IPS-18c (cell line): ENCODE data around the gene VPS52.
"Not testable (repeated sequence)": the region's sequence is repeated elsewhere in the genome, so short reads cannot be mapped to it uniquely, and the experiment has no call there.

ENCODE experiments used
- H3K4me3 ChIP-seq: 2 replicates; pipeline ENCODE4 v1.7.0; 2013; ENCODE audit warnings: low read depth, mild to moderate bottlenecking, low read length, moderate library complexity; ENCODE audit not compliant: insufficient read depth
- H3K9me3 ChIP-seq: one replicate; pipeline ENCODE4 v1.6.1; 2013; ENCODE audit warnings: mild to moderate bottlenecking, low read length, moderate library complexity; ENCODE audit not compliant: control insufficient read depth, insufficient read depth

The VPS52 gene

DNA sequence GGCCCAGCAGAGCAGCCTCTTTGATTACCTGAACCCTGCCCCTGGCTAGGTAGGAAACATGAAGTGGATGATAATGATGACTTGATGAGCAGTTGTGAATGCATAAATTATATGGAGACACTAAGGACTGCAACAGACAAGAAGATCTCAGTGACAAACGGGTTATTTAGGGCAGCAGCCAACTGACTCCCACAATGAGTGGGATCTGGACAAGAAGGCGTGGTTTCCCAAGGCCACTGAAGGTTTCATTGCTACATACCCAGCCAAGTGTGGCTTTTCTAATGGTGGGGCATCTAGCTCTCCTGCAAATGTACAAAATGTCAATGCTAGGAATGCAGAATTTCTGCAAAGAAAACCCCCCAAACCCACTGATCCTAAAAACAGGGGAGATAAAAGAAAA lies 33.9 kb downstream of the VPS52 start:
- Histone ChIP-seq H3K4me3 (no peak overlapping the region), H3K9me3 (no peaks in the 10 kb centered on the region)

DNA sequence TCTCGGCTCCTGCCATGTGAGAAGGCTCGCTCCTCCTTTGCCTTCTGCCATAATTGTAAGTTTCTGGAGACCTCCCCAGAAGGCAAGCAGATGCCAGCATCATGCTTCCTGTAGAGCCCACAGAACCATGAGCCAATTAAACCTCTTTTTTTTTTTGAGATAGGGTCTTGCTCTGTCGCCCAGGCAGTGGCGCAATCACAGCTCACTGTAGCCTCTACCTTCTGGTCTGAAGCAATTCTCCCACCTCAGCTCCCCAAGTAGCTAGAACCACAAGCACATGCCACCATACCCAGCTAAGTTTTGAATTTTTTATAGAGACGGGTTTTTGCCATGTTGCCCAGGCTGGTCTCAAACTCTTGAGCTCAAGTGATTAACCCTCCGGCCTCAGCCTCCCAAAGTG lies 34.8 kb downstream of the VPS52 start:
- Histone ChIP-seq H3K9me3 (no peaks in the 10 kb centered on the region), H3K4me3 (no peak overlapping the region)

DNA sequence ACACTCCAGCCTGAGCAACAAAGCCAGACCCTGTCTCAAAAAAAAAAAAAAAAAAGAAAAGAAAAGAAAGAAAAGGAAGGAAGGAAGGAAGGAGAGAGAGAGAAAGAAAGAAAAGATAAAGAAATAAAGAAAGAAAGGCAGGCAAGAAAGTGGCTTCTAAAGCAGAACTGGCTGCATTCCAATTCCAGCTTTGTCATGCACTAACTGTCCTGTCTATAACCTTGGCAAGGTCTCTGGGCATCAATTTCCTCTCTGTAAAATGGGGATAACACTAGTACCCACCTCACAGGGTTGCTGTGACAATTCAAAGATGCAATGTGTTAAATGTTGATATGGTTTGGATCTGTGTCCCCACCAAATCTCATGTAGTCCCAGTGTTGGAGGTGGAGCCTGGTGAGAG lies 35.3 kb downstream of the VPS52 start:
- Histone ChIP-seq H3K4me3 (no peak overlapping the region), H3K9me3 (no peaks in the 10 kb centered on the region)

DNA sequence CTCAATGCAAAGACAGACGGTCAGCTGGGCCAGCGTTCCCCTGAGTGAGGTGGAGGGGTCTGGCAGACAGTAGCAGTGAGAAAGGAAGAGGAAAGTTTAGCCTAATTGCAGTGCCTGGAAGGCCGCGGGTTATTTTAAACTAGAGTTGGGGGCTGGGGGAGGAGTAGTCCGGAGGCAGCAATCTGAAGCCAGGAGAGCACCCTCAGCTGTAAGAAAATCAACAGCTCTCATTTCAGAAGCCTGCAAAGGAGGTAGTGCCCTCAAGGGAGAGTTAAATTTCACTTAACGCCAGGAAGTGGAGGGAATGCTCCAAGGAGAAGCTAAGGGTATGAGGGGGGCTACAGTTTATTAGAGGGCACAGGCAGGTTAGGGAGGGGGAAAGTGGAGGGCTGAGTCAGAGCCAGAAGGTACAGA lies 36.4 kb downstream of the VPS52 start:
- no peak overlapping the region for H3K4me3 ChIP-seq
- no peaks in the 10 kb centered on the region for H3K9me3 ChIP-seq

DNA sequence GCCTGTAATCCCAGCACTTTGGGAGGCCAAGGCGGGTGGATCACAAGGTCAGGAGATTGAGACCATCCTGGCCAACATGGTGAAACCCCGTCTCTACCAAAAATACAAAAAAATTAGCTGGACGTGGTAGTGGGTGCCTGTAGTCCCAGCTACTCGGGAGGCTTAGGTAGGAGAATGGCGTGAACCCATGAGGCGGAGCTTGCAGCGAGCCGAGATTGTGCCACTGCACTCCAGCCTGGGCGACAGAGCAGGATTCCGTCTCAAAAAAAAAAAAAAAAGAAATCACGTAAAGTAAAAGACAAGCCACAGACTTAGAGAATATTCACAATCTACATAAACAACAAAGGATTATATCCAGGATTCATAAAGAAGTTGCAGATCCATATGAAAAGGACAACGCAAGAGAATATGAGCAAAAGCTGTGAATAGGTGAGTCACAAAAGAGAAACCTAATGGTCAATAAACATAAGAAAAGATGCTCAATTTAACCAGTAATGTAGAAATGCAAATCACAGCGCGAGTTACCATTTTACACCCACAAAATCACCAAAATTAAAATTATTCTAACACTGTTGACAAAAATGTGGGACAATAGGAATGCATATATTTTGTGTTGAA lies 45.1 kb downstream of the VPS52 start:
- H3K9me3 ChIP-seq, H3K4me3 ChIP-seq: not testable (repeated sequence)

DNA sequence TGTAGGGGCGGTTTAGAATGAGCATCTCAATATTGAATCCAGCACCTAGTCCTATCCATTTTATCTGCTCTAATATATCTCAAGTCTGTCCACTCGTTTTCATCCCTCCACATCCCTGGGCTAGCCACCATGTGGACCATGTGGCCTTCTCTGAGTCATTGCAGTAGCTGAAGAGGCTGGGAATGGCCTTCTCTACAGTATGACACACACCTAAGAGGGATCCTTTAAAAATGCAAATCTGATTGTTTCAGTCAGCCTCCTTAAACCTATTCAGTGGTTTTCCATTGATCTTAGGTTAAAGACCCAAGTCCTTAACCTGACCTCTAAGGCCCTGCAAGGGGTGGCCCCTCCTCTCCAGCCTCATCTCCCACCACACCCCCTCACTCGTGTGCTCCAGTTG lies 54.0 kb downstream of the VPS52 start:
- Histone ChIP-seq H3K9me3 (peaks cover 4% of the 10 kb centered on the region), H3K4me3 (no peak overlapping the region)

DNA sequence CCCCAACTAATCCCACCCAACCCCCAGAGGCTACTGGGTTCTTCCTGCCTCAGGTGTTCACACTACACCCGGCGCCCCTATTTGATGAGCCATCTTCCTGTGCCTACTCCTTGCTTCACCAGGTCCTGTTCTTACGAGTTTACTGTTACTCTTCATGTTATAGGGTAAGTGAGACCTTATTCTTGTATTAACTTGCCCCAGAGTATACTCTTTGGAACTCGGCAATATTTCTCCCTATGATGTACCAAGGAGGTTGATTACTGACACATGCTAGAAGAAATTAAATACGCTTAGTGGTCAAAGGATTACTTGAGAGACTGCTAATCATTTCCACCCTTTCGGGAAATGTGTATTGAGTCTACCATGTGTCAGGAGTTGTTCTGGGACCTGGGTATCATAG lies 54.4 kb downstream of the VPS52 start:
- H3K9me3 ChIP-seq: peaks cover 4% of the 10 kb centered on the region
- no peak overlapping the region for H3K4me3 ChIP-seq

DNA sequence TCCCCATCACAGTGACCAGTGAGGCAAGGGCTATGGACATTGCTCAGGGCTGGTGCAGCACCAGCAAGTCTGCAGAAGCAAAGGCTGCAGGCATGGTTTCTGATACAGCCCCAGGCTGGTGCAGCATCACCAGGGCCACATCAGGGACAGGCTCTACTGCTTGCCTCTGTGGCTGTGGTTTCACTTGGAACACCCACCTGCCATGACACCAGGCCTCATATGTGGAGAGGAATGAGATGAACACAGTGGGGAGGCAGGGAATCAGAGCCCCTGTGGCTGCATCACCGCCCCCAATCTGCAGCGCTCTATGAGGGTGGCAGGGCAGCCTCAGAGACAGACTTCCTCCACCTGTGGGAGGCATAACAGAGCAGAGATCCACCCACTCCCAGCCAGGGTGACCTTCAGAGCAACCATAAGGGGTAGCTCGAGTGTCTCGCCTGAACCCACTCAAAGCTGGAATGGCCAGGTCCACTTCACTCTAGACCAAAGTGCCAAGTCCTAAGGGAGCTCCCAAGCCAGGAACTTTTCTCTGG lies 55.5 kb downstream of the VPS52 start:
- no peak overlapping the region for H3K4me3 ChIP-seq
- peaks cover 4% of the 10 kb centered on the region for H3K9me3 ChIP-seq

DNA sequence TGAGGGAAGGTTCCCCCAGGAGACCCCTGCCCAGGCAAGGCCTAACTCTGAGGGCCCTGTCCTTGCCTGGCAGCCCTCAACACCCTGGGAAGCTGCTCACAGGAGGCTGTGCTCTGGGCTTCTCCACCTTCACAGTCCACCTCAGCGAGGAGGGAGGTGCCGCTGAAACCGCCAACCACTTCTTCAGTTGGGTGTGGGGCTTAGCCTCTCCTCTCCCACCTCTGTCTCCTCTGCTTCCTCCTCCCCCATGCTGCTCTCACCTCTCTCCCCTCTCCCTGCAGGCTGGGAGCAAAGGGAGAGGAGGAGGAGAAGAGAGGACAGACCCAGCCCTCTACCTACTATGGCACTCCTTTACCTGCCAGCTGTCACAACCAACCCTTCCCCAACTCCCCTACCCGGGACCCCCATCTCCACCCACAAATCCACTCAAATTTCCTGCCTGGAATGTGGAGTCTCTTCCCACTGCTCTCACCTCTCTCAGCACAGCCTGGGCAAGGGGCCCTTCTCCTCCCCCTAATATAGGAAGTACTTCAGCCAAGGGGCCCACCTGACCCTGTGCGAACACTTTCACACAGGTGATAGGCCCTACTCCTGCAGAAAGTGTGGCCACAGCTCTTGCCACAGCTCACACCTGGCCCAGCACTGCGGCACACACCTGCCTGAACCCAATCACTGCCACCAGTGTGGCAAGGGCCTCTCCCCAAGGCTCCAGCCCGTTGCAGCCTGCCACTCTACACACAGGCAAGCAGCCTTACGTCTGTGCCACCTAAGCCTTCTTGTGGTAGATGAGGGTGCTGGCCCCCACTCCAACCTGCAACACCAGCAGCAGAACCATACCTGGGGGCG lies 56.2 kb downstream of the VPS52 start:
- H3K4me3 ChIP-seq: no peak overlapping the region
- peaks cover 4% of the 10 kb centered on the region for H3K9me3 ChIP-seq

DNA sequence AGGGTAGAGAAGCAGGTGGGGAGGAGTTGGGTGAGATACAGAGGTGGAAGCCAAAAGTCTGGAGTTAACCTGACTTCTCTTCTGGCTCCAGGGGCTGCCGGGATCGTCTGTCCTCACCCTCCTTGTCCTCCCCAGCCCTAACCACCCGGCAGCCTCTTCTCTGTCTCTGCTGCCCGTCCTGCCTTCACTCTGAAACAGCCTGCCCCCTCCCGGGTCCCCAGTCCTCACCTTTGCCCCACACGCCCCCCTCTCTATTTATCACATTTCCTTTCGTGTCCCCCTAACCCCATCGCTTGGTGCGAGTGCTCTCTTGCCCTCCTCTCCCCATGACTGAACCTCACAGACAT lies 57.7 kb downstream of the VPS52 start:
- peaks cover 4% of the 10 kb centered on the region for H3K9me3 ChIP-seq
- peak overlapping the region; percentile 70 for H3K4me3 ChIP-seq

DNA sequence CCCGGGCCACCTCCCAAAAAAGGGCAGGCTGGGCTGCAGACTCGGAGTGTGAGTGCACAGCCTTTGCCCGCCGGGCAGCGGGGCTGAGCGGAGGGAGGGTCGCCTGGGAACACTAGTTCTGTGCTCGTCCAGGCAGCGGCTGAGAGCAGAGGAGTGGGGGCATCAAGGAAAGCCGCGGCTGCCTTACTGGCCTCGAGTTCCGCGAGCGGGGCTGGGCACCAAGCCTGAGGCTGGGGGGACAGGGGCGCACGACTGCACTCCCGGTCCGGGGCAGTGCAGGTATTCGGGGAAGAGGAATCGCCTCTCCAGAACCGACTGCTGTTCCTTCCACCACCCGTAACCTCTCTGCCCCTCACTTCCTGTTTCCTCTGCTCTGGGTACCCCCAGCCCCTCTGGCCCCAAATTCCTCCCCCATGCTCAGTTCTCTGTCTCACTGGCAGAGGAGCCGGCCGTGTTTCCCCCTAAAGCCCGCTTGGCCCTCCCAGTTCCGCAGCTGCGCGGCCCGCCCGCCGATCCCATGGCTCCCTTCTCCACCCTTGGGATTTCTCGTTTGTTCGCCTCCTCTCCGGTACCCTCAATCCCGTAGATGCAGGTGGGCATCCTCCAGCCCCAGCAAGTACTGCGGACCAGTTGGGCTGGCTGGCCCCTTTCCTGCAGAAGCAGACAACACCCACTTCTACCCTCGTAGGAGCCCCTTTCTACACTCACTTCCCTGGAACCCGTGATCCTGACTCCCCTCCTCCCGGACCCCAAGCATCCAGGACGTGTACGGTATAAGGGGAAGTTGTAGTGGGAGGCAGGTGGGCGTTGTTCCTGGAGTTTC lies 58.3 kb downstream of the VPS52 start:
- peak overlapping the region; percentile 70 for H3K4me3 ChIP-seq

DNA sequence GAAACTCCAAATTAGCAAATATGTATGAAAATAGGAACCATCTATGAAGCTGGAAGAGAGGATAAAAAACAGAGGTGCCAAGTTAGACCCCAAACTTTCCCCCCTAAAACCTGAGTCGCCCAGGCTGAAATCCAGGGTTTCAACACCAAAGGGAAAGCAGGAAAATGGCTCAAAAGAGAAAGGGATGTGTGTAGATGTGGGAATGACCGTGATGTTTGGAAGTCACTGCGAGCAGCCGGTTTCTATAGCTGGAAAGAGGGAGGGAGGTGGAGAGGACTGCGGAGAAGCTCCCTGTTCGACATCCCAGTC lies 58.9 kb downstream of the VPS52 start:
- Histone ChIP-seq H3K4me3 (peak overlapping the region; percentile 70), H3K9me3 (peaks cover 4% of the 10 kb centered on the region)

More for the DNA sequence above, 58.3 kb downstream of the VPS52 start:
- H3K9me3 ChIP-seq: peaks cover 4% of the 10 kb centered on the region

DNA sequence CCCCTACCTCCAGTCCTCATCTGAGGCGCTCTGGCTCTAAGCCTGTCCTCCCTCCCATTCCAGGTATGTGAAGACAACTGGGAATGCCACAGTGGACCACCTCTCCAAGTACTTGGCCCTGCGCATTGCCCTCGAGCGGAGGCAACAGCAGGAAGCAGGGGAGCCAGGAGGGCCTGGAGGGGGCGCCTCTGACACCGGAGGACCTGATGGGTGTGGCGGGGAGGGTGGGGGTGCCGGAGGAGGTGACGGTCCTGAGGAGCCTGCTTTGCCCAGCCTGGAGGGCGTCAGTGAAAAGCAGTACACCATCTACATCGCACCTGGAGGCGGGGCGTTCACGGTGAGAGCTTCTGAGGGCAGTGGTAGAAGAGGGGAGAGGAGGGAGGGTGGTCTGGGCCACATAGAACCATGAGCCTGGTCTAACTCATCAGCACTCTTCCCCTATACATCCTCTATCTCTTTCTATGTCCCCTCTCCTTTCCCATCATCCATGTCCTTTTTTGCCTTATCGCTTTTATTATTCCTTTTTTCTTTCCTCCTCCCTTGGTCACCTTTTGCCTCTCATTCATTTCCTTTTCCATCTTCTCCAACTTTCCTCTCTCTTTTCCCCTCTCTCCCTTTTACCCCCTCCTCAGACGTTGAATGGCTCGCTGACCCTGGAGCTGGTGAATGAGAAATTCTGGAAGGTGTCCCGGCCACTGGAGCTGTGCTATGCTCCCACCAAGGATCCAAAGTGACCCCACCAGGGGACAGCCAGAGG lies 59.8 kb downstream of the VPS52 start:
- no peak overlapping the region for H3K4me3 ChIP-seq

DNA sequence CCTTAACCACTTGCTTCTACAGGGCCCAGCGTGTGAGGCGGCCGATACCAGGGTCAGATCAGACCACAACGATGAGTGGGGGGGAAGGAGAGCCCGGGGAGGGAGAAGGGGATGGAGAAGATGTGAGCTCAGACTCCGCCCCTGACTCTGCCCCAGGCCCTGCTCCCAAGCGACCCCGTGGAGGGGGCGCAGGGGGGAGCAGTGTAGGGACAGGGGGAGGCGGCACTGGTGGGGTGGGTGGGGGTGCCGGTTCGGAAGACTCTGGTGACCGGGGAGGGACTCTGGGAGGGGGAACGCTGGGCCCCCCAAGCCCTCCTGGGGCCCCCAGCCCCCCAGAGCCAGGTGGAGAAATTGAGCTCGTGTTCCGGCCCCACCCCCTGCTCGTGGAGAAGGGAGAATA lies 60.5 kb downstream of the VPS52 start:
- Histone ChIP-seq H3K9me3 (peaks cover 2% of the 10 kb centered on the region), H3K4me3 (no peak overlapping the region)

More for the DNA sequence above, 59.8 kb downstream of the VPS52 start:
- H3K9me3 ChIP-seq: peaks cover 2% of the 10 kb centered on the region

DNA sequence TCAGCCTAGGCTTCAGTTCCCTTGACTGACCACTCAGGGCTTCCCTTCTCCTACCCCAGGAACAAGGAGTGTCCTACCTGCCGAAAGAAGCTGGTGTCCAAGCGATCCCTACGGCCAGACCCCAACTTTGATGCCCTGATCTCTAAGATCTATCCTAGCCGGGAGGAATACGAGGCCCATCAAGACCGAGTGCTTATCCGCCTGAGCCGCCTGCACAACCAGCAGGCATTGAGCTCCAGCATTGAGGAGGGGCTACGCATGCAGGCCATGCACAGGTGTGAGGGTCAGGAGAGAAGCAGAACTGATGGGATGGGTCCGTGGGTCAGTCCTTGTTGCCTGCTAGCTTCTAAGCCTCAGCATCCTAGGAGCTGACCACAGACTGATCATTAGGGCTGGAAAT lies 61.8 kb downstream of the VPS52 start:
- no peak overlapping the region for H3K4me3 ChIP-seq

DNA sequence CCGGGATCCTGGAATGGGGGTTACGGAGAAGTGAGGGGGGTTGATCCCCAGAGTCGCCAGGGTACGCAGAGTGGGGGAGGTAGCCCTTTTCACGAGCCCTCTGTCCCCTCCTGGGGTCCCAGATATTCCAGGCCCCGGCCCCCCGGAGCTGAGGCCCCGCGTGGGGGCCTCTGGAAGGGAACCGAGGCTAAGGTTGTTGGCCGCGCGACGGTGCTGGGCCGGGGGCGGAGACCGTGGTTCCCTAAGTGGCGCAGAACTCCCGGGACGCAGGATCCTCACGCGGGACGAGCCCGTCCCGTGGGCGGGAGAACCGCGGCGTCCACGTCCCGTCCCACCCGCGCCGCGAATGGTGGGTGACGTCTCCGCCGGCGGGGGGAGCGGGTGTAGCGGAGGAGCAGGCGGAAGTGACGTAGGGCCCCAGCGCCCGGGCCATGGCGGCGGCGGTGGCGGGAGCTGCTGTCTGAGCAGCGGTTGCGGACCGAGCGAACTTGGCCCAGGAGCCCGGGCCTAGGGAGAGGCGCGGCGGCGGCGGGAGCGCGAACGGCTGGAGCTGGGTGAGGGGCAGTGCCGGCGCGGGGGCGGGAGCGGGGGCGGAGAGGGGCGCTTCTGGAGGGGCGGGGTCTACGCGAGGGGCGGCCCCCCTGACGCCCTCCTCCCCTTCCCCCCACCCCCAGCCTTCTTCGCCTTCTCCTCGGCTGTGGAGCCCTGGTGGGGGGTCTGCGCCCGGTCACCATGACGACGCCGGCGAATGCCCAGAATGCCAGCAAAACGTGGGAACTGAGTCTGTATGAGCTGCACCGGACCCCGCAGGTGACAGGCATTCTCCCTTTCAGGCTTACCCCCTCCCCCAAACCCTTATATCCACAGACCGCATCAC lies 63.3 kb downstream of the VPS52 start, which contains the start of gene RING1:
Gene RING1 (plus strand): TSS at position 410 of the 877 bp plus-strand sequence. CDS start 323 bp downstream, at position 733.
- Histone ChIP-seq H3K9me3 (no peaks in the 10 kb centered on the region), H3K4me3 (peak within 1 kb of the TSS; percentile 85)

More for the DNA sequence above, 61.8 kb downstream of the VPS52 start:
- H3K9me3 ChIP-seq: peaks cover 2% of the 10 kb centered on the region
